Eye (tissue), 1 donor: Measurements from ENCODE around the gene HTR4.
A peak's percentile ranks its signal among the peaks of the same experiment; 100 is the strongest.
"Not testable (repeated sequence)": the region's sequence is repeated elsewhere in the genome, so short reads cannot be mapped to it uniquely, and the experiment has no call there.

Experiments
- DNase-seq: peaks from one replicate; pipeline ENCODE4 v3.0.0-alpha.2; 2015

The HTR4 gene

GRCh38 chr5:148599187-148599586 lies 55.1 kb downstream of the HTR4 start:
- no peak for DNase-seq

DNA sequence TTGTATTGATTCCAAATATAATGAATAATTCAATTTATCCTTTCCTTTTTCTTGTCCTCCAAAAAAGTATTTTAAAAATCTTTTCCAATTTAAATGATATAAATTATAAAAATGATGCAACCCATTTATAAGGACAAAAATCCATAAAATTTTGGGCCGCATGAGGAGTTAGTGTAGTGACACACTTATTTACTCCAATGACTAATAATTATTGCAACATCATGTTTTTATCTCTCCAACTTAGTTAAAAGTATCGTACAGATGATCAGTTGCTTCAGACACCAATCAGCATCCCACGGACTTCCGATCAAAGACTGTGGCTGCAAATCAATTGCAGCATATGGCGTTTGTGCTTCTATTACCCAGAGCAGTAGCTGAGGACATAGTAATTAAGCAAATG lies 58.6 kb downstream of the HTR4 start:
- DNase-seq, result no peak

GRCh38 chr5:148586796-148587195 lies 67.5 kb downstream of the HTR4 start:
- DNase-seq, result peak; percentile 2

DNA sequence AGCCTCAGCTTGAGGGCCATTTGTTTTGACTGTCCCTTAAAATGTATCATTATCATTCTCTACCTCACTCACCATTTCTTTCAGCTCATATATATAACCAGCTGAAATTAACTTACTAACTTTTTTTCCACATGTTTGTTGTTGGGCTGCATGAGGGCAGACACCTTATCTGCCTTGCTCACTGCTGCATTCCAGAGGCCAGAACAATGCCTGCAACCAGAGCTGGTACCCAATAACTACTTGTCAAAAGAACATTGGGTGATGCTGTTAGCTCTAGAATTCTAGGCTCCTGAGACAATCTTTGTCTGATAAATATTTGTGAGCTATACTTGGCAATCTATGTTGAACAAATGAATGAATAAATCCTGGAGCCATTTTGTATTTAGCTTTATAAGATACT lies 68.3 kb downstream of the HTR4 start:
- DNase-seq, result no peak

DNA sequence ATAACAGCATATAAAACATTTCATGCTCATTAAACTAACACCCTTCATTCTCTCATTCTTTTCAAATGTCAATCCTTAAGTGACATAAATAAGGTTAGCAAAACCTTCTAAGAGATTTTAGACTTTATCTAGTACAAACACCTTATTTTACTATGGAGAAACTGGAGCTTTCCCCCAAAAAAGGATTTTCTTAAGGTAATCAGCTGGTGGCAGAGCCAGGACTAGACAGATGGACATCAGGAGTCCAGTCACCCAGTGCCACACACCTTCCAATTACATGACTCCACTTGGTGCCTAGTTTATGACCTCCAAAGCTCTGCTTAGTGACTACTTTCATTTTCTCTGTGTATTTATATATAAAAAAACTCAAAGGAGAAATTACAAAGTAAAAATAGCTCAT lies 70.2 kb downstream of the HTR4 start:
- no peak for DNase-seq

DNA sequence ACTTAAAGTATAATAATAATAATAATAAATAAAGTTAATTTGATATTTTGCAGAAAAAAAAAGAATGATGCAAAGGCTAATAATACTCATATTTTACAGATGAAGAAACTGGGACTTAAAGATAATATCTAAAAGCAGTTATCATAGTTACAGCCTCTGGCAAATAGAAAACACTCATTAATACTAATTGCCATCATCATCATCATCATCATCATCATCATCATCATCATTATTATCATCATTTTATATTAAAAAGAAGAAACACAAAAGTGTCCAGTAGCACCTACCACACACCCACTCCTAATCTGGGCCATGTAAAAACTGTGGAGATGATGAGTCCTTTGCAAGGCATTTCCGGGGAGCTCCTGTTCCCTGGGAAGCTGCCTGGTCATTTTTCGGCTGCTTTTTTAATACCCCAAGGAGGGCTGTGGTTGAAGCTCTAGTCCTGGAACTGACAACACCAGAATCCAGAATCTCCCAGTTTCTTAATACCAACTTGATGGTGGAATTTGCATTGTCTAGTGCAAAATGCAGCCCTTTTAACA lies 70.8 kb downstream of the HTR4 start:
- no peak for DNase-seq

- no peak for DNase-seq
Observed at GRCh38 chr5:148574167-148574566, 80.2 kb downstream of the HTR4 start.

- no peak for DNase-seq
Observed at GRCh38 chr5:148573374-148573773, 81.0 kb downstream of the HTR4 start.

GRCh38 chr5:148569948-148570347 lies 84.4 kb downstream of the HTR4 start:
- DNase-seq, result peak; percentile 53

- no peak for DNase-seq
Observed at GRCh38 chr5:148565148-148565547, 89.2 kb downstream of the HTR4 start.

- DNase-seq, result no peak
Observed at GRCh38 chr5:148563021-148563420, 91.3 kb downstream of the HTR4 start.

DNA sequence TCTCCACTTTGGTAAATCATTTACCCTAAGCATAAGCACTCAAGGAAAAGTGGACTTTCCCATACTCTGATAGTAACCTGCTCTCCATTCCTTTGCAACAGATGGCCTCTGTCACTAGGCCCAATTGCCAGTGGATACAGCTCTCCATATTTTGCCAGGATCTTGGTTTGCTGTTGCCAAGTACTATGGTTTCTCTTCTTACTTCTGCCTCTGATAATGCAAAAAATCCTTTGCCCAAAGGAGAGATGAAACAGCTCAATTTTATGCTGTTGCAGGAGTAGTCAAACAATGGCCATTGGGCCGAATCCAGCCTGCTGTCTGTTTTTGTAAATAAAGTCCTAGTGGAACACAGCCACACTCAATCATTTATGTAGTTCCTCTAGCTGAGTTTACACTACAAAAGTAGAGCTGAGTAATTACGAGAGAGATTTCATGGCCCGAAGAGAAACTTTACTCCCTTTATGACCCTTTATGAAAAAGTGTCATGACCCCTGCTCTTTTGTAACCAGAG lies 92.5 kb downstream of the HTR4 start:
- DNase-seq, result no peak

DNA sequence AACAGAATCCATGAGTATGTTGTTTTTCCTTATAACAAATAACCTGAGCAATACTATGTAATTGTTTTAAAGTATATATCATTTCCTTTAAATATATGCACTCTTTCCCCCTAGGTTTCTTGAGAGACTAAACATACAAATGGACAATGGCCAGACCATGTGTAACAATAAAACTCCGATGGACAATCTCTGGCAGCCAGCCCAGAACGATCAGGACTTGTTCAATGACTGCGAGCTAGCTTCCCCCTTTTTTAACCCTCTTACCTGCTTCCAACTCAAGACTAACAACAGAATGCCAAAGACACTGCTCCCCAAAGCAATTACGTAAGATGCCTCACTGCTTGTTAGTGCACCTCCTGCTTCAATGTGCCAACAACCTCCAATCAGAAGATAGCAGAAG lies 94.9 kb downstream of the HTR4 start:
- DNase-seq, result no peak

DNA sequence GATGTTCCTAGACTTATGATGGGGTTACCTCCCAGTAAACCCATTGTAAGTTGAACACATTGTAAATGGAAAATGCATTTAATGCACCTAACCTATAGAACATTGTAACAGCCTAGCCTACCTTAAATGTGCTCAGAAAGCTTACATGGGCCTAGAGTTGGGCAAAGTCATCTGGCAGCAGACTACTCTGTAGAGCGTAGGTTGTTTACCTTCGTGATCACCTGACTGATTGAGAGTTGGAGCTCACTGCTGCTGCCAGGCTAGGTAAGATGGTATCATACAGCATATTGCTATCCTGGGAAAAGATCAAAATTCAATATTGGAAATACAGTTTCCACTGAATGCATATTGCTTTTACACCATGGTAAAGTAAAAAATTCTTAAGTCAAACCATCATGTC lies 95.4 kb downstream of the HTR4 start:
- DNase-seq, result no peak

DNA sequence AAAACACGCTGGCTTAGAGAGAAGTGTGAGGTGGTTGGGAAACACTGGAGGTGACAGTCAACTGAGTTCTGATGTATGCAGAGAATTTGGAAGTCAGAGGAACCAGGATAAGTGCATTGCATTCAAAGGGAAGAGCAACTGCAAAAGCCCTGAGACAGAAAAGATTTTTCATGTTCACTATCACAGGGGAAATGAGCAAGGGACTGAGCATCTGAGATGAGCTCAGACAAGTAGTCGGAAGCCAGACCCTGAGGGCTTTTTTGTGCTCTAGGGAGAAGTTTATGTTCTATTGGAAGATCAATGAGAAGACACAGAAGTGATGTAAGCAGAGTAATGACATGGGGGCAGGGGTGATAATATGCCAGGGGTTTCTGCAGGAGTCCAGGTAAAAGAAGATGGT lies 97.5 kb downstream of the HTR4 start:
- no peak for DNase-seq

DNA sequence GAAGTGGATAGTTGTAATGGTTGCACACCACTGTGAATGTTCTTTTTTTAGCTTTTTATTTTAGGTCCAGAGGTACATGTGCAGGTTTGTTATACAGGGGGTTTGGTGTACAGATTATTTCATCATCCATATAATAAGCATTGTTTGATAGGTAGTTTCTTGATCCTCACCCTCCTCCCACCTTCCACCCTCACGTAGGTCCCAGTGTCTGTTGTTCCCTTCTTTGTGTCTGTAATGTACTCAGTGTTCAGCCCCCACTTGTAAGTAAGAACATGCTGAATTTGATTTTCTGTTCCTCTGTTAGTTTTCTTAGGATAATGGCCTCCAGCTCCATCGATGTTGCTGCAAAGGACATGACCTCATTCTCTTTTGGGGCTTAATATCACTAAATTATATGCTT lies 99.7 kb downstream of the HTR4 start:
- no peak for DNase-seq

DNA sequence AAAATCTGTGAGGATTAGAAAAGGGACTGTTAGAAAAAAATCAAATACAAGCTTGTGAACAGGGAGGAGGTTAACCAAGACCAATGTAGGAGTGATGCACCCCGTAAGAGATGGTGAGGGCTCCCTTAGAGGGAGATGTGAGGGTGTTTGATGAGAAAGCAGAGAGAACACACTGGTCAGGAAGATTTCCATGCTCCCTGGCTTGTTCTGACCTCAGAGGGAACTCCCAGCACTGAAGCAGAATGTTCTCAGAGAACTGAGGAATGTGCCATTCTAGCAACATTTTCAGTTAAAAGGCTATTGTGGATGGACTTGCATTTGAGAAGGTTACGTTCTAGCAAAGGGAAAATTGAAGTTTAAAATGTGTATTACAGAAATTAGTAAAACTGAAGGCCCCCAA lies 110.6 kb downstream of the HTR4 start:
- DNase-seq, result no peak

DNA sequence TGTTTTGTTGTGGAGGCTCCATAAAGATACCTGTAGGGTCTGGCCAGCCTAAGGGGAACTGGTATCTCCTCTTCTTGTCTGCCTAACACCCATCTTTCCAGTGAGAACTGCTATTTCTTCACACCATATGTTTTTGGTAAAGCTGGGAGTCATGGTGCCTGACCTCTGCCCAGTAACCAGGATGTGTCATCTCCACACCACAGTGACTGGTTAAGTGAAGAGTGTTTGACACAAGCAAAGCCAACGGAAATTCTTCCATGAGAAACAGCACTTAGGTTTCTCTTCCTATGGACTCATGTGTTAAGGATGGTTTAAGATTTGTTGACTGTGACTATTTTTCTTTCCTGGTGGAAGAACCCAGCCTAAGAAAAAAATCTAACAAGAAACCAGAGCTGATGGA lies 111.5 kb downstream of the HTR4 start:
- no peak for DNase-seq

GRCh38 chr5:148541054-148541835 lies 113.1 kb downstream of the HTR4 start:
- DNase-seq, result no peak

DNA sequence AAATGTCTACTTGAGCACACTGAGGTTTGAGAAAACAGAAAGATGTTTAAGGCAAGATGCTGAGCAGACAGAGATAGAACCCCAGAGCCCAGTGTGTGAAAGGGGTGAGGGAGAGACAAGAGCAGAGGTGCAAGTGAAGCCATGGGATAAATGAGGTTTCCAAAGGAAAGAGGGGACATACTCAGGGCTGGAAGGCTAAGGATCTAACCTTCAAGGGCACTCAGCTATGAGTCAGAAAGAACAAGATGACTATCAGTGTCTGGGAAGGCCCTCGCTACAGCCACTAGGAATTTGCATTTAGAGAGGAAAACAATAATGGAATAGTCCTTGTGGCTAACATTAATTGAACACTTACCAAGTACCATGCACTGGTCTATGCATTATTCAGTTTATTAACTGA lies 113.7 kb downstream of the HTR4 start:
- no peak for DNase-seq

- DNase-seq, result no peak
Observed at GRCh38 chr5:148539851-148540250, 114.5 kb downstream of the HTR4 start.

GRCh38 chr5:148535190-148535589 lies 119.1 kb downstream of the HTR4 start:
- no peak for DNase-seq

DNA sequence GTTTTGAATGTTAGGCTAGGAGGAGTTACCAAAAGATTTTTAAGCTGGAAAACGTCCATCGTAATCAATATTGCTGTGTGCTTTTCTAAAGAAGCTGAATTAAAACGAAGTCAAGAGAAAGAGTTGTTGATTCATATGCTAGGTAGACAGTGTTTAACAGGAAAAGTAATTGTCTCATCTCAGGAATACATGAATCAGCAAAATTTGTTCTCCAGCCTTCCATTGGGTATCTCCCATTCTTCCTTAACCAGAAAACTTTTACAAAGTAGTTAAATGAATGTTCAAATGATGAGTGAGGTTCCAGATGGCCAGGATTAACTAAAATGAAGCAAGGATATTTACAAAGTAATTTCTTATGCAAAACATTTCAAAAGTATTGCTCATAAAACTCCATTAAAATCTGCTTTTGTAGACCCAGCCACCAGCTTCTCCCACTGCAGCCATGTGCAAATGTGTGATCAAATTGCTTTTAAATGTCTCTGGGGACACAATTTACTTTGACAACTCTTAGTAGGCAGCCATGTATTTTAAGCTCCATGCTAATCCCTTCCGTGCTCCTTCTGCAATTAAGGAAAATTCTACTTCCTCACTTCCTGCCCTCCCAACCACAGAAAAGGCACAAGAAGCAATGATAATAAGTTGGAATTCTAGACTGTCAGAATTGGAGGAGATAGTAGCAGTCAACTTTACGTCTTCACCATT lies 121.2 kb downstream of the HTR4 start:
- no peak for DNase-seq

- not testable (repeated sequence) for DNase-seq
Observed at GRCh38 chr5:148529450-148529849, 124.9 kb downstream of the HTR4 start.
